HEK293 (cell line): ENCODE measurements around the gene PCNA.
"Not testable (repeated sequence)": the region's sequence is repeated elsewhere in the genome, so short reads cannot be mapped to it uniquely, and the experiment has no call there.

ENCODE experiments used
- CTCF ChIA-PET: fragments of 350-600 bp; formaldehyde crosslinking; extraction: SDS; loops from one replicate; lab custom pipeline; 2021; ENCODE audit warnings: antibody characterized with exemption; lab: Yijun Ruan, JAX
- POLR2A ChIA-PET: fragments of 300-600 bp; formaldehyde crosslinking; extraction: SDS; loops from one replicate; lab custom pipeline; 2020; ENCODE audit warnings: antibody characterized with exemption, inconsistent platforms; lab: Yijun Ruan, JAX
- H3K27ac ChIP-seq: fragments of 200-500 bp; sonication (Bioruptor generic); 2 replicates; pipeline ENCODE4 v1.5.1; 2014; ENCODE audit warnings: low read depth, low read length, control low read depth, inconsistent platforms; ENCODE audit errors: extremely low read depth
- H3K36me3 ChIP-seq, 2 experiments: fragments of 200-500 bp in 1 of 2; sonication (Bioruptor generic) in 1 of 2; 1 replicate in 1 of 2; 2 replicates in 1 of 2; pipeline ENCODE4 v1.5.1; 2014 to 2017; ENCODE audit warnings: inconsistent platforms in 2 of 2, low read length in 2 of 2; ENCODE audit not compliant: control insufficient read depth in 2 of 2, insufficient read depth in 1 of 2
- H3K4me1 ChIP-seq: fragments of 200-500 bp; sonication (Bioruptor generic); 2 replicates; pipeline ENCODE4 v1.5.1; 2014; ENCODE audit warnings: mild to moderate bottlenecking, low read length, inconsistent platforms; ENCODE audit not compliant: control insufficient read depth, insufficient read depth
- H3K4me3 ChIP-seq: 2 replicates; pipeline ENCODE4 v1.5.1; 2011; ENCODE audit warnings: low read depth, mild to moderate bottlenecking, control low read depth, low read length, moderate library complexity
- H3K9me3 ChIP-seq: fragments of 200-500 bp; sonication (Bioruptor generic); 2 replicates; pipeline ENCODE4 v1.5.1; 2014; ENCODE audit warnings: low read depth, low read length, inconsistent platforms; ENCODE audit not compliant: control insufficient read depth, insufficient read depth
- ATF2 ChIP-seq: fragments of 450-650 bp; formaldehyde crosslinking; IDR thresholded peaks from 2 replicates; pipeline ENCODE4 v1.5.1; 2016; ENCODE audit warnings: missing biosample characterization, missing genetic modification characterization, low read depth
- FEZF1 ChIP-seq: fragments of 450-650 bp; formaldehyde crosslinking; IDR thresholded peaks from 2 replicates; pipeline ENCODE4 v1.5.1; 2016; ENCODE audit warnings: missing biosample characterization, missing genetic modification characterization
- GLIS2 ChIP-seq: fragments of 450-650 bp; formaldehyde crosslinking; IDR thresholded peaks from 2 replicates; pipeline ENCODE4 v1.5.1; 2016; ENCODE audit warnings: missing biosample characterization, missing genetic modification characterization
- KLF10 ChIP-seq: fragments of 450-650 bp; IDR thresholded peaks from 2 replicates; pipeline ENCODE4 v1.5.1; 2018; ENCODE audit warnings: missing biosample characterization, mild to moderate bottlenecking, missing genetic modification characterization
- OVOL3 ChIP-seq: fragments of 450-650 bp; formaldehyde crosslinking; IDR thresholded peaks from 2 replicates; pipeline ENCODE4 v1.5.1; 2016; ENCODE audit warnings: missing biosample characterization, missing genetic modification characterization
- PRDM1 ChIP-seq: fragments of 450-650 bp; formaldehyde crosslinking; IDR thresholded peaks from 2 replicates; pipeline ENCODE4; 2016; ENCODE audit warnings: missing biosample characterization, missing genetic modification characterization
- PRDM2 ChIP-seq: fragments of 450-650 bp; formaldehyde crosslinking; IDR thresholded peaks from 2 replicates; pipeline ENCODE4 v1.5.1; 2016; ENCODE audit warnings: missing biosample characterization, missing genetic modification characterization, borderline replicate concordance
- WT1 ChIP-seq: fragments of 450-650 bp; formaldehyde crosslinking; IDR thresholded peaks from 2 replicates; pipeline ENCODE4 v1.5.1; 2016; ENCODE audit warnings: missing biosample characterization, missing genetic modification characterization
- ZFP41 ChIP-seq: fragments of 450-650 bp; formaldehyde crosslinking; IDR thresholded peaks from 2 replicates; pipeline ENCODE4 v1.5.1; 2016; ENCODE audit warnings: missing biosample characterization, missing genetic modification characterization, borderline replicate concordance
- ZNF132 ChIP-seq: fragments of 450-650 bp; formaldehyde crosslinking; IDR thresholded peaks from 2 replicates; pipeline ENCODE4 v1.5.1; 2017; ENCODE audit warnings: missing biosample characterization, missing genetic modification characterization, borderline replicate concordance
- ZNF155 ChIP-seq: fragments of 450-650 bp; formaldehyde crosslinking; IDR thresholded peaks from 2 replicates; pipeline ENCODE4 v1.5.1; 2016; ENCODE audit warnings: missing biosample characterization, missing genetic modification characterization
- ZNF248 ChIP-seq: fragments of 450-650 bp; formaldehyde crosslinking; IDR thresholded peaks from 2 replicates; pipeline ENCODE4 v1.5.1; 2017; ENCODE audit warnings: missing biosample characterization, missing genetic modification characterization
- ZNF266 ChIP-seq: fragments of 450-650 bp; formaldehyde crosslinking; IDR thresholded peaks from 2 replicates; pipeline ENCODE4 v1.5.1; 2016; ENCODE audit warnings: missing biosample characterization, missing genetic modification characterization, low read depth
- ZNF488 ChIP-seq: fragments of 450-650 bp; formaldehyde crosslinking; IDR thresholded peaks from 2 replicates; pipeline ENCODE4 v1.5.1; 2016; ENCODE audit warnings: missing biosample characterization, missing genetic modification characterization
- ZNF677 ChIP-seq: fragments of 450-650 bp; IDR thresholded peaks from 2 replicates; pipeline ENCODE4 v1.5.0; 2018; ENCODE audit warnings: missing biosample characterization, mild to moderate bottlenecking, missing genetic modification characterization, moderate library complexity
- ZNF701 ChIP-seq: fragments of 450-650 bp; formaldehyde crosslinking; IDR thresholded peaks from 2 replicates; pipeline ENCODE4 v1.5.1; 2016; ENCODE audit warnings: missing biosample characterization, missing genetic modification characterization
- ZNF768 ChIP-seq: fragments of 450-650 bp; formaldehyde crosslinking; IDR thresholded peaks from 2 replicates; pipeline ENCODE4 v1.5.1; 2018; ENCODE audit warnings: missing biosample characterization, mild to moderate bottlenecking, missing genetic modification characterization
- ZNF776 ChIP-seq: fragments of 450-650 bp; formaldehyde crosslinking; IDR thresholded peaks from 2 replicates; pipeline ENCODE4 v1.5.0; 2017; ENCODE audit warnings: missing biosample characterization, missing genetic modification characterization, borderline replicate concordance
- ZNF837 ChIP-seq: fragments of 450-650 bp; formaldehyde crosslinking; IDR thresholded peaks from 2 replicates; pipeline ENCODE4 v1.5.1; 2016; ENCODE audit warnings: missing biosample characterization, missing genetic modification characterization
- ZNF843 ChIP-seq: fragments of 450-650 bp; formaldehyde crosslinking; IDR thresholded peaks from 2 replicates; pipeline ENCODE4 v1.5.1; 2016; ENCODE audit warnings: missing biosample characterization, missing genetic modification characterization

The PCNA gene

GRCh38 chr20:5078399-5078958 is 41.3 kb downstream of the PCNA start:
- H3K4me3 ChIP-seq, result no peak overlapping the region
- POLR2A ChIA-PET, result interaction anchor here (0.7 kb wide), 1 partner anchor 700 kb away, joined by 4 read pairs; no protein-coding TSS in a partner anchor
- CTCF ChIA-PET, result interaction anchor here (0.7 to 1.0 kb wide), 2 partner anchors 43 to 320 kb away, joined by 3 read pairs; no protein-coding TSS in a partner anchor
- no peak for TF ChIP-seq ZNF677 (tag by site-specific recombination)
- no peak for TF ChIP-seq OVOL3 (tag by site-specific recombination)
- TF ChIP-seq KLF10 (tag by site-specific recombination), result no peak
- TF ChIP-seq ZFP41 (tag by site-specific recombination), result no peak
- TF ChIP-seq ZNF266, result no peak
- no peak for TF ChIP-seq ZNF768
- TF ChIP-seq ATF2 (tag by site-specific recombination), result no peak
- TF ChIP-seq ZNF248 (tag by site-specific recombination), result no peak
- no peak for TF ChIP-seq ZNF132
- no peak for TF ChIP-seq ZNF837 (tag by site-specific recombination)
- TF ChIP-seq PRDM2 (tag by site-specific recombination), result no peak
- TF ChIP-seq ZNF701 (tag by site-specific recombination), result no peak
- no peak for TF ChIP-seq ZNF155 (tag by site-specific recombination)
- TF ChIP-seq ZNF843 (tag by site-specific recombination), result no peak
- TF ChIP-seq GLIS2 (tag by site-specific recombination), result no peak
- no peak for TF ChIP-seq FEZF1 (tag by site-specific recombination)
- no peak for TF ChIP-seq ZNF776
- TF ChIP-seq PRDM1 (tag by site-specific recombination), result no peak
- TF ChIP-seq, all 188 proteins: peak for 0
- Histone ChIP-seq H3K36me3 (no peaks in the 10 kb centered on the region), H3K9me3 (no peaks in the 10 kb centered on the region), H3K4me1 (peaks cover 15% of the 10 kb centered on the region), H3K27ac (no peak overlapping the region)

GRCh38 chr20:5077761-5078387 is 41.9 kb downstream of the PCNA start:
- Histone ChIP-seq H3K36me3 (no peaks in the 10 kb centered on the region), H3K9me3 (no peaks in the 10 kb centered on the region), H3K4me3 (no peak overlapping the region), H3K27ac (no peak overlapping the region), H3K4me1 (peaks cover 21% of the 10 kb centered on the region)
- CTCF ChIA-PET, result interaction anchor here (1.0 kb wide), 1 partner anchor 320 kb away, joined by 3 read pairs; no protein-coding TSS in a partner anchor
- POLR2A ChIA-PET, result interaction anchor here (0.7 kb wide), 2 partner anchors 135 to 699 kb away, joined by 3 to 4 read pairs; no protein-coding TSS in a partner anchor
- TF ChIP-seq WT1 (tag by site-specific recombination) (peak; percentile 66; the same call in 1 of the 2 replicates), ZNF488 (tag by site-specific recombination) (no peak)

GRCh38 chr20:5076913-5077312 is 42.8 kb downstream of the PCNA start:
- H3K36me3 ChIP-seq, H3K9me3 ChIP-seq, H3K27ac ChIP-seq, H3K4me3 ChIP-seq: not testable (repeated sequence)
- POLR2A ChIA-PET, result interaction anchor here (0.7 kb wide), 1 partner anchor 134 kb away, joined by 3 read pairs; no protein-coding TSS in a partner anchor
- CTCF ChIA-PET, result interaction anchor here (0.7 kb wide), 1 partner anchor 28 kb away, joined by 4 read pairs; no protein-coding TSS in a partner anchor
- H3K4me1 ChIP-seq, result peaks cover 22% of the 10 kb centered on the region
